ENCODE results near the gene CSH2.
"Not testable (repeated sequence)": the region's sequence is repeated elsewhere in the genome, so short reads cannot be mapped to it uniquely, and the experiment has no call there.

DNA sequence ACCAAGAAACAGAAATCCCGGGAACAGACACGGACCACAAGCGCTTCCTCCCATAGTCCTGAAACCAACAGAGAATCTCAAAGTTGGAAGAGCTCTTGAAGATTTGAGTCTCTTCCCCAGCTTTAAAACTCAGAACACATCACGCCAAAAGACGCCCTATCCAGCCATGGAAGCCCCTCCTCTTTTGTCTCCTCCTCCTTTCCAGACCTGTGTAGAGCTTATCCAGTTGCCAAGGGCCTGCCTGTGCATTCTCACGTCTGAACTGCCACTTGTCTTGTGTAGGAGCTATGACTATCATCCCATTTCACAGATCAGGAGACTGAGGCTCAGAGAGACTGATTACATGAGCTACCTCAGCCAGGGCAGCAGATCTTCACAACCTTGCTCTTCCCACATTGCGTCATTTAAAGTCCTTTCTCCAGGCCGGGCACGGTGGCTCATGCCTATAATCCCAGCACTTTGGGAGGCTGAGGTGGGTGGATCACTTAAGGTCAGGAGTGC is 9.2 kb upstream of the CSH2 start:
- TF ChIP-seq POLR2A, CTCF, EP300 (IDR thresholded peaks at IDR 0.05): not testable (repeated sequence)

Measured in tibial nerve (tissue), 4 donors.